ENCODE measurements around the gene PLPP2. TPM values are rescaled to one million over a fixed set of nuclear protein-coding genes. Genes with fewer than 3 reads are reported as not detected.

The PLPP2 gene
- total RNA-seq, result 12.3 TPM

GRCh38 chr19:291006-291521 is at the start of gene PLPP2:
TSS of gene PLPP2 (minus strand) at chr19:291403. CDS start at chr19:291336, 67 bp downstream.
- ATAC-seq, result no peak

- no peak for ATAC-seq
These were observed 49.6 kb upstream of the PLPP2 start for GRCh38 chr19:340620-341385.

- no peak for ATAC-seq
These were observed 48.2 kb upstream of the PLPP2 start for GRCh38 chr19:339262-339887.

GRCh38 chr19:338421-338820 is 47.2 kb upstream of the PLPP2 start:
- no peak for ATAC-seq

- peak; percentile 28 for ATAC-seq
These were observed 44.9 kb upstream of the PLPP2 start for GRCh38 chr19:336067-336614.

- peak; percentile 15 for ATAC-seq
These were observed 44.4 kb upstream of the PLPP2 start for GRCh38 chr19:335486-336066.

GRCh38 chr19:335072-335471 is 43.9 kb upstream of the PLPP2 start:
- peak; percentile 35 for ATAC-seq

- ATAC-seq, result no peak
These were observed 43.3 kb upstream of the PLPP2 start for GRCh38 chr19:334296-335071.

- no peak for ATAC-seq
These were observed 39.3 kb upstream of the PLPP2 start for GRCh38 chr19:330503-330902.

GRCh38 chr19:329876-330275 is 38.7 kb upstream of the PLPP2 start:
- ATAC-seq, result no peak

GRCh38 chr19:328025-328505 is 36.9 kb upstream of the PLPP2 start:
- ATAC-seq, result no peak

GRCh38 chr19:327291-328024 is 36.3 kb upstream of the PLPP2 start:
- ATAC-seq, result peak; percentile 11

- no peak for ATAC-seq
These were observed 35.7 kb upstream of the PLPP2 start for GRCh38 chr19:326871-327270.

GRCh38 chr19:325937-326565 is 34.8 kb upstream of the PLPP2 start:
- ATAC-seq, result no peak

- peak; percentile 23 for ATAC-seq
These were observed 34.2 kb upstream of the PLPP2 start for GRCh38 chr19:325173-325936.

GRCh38 chr19:324716-325115 is 33.5 kb upstream of the PLPP2 start:
- no peak for ATAC-seq

GRCh38 chr19:322616-323015 is 31.4 kb upstream of the PLPP2 start:
- ATAC-seq, result no peak

GRCh38 chr19:318509-318774 is 27.2 kb upstream of the PLPP2 start:
- ATAC-seq, result no peak

- no peak for ATAC-seq
These were observed 26.7 kb upstream of the PLPP2 start for GRCh38 chr19:317710-318508.

GRCh38 chr19:315811-316210 is 24.6 kb upstream of the PLPP2 start:
- ATAC-seq, result no peak
